Measurements from ENCODE around the gene TRIP12.

The TRIP12 gene

DNA sequence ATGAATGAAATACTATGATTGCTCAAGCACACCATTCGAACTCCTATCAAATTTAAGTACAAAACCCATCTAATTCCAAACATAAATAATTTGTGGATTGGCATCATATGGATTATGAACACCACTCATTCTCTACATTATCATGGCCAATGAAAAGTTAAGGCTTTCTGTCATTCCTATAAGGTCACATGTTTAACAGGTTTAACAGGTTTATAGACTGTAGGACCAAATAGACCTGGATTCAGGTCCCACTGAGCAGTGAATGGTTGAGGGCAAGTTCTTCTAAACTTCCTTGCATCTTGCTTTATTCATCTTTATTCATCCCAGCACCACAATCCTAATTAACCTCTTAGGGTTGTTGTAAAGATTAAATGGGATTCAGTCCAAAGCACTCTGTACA lies 33.9 kb upstream of the TRIP12 start (continued):
- no peak for TF ChIP-seq PATZ1 (CRISPR knock-in tag; IDR thresholded peaks at IDR 0.05; ENCODE audit: borderline replicate concordance)
- TF ChIP-seq, protein P1, sequence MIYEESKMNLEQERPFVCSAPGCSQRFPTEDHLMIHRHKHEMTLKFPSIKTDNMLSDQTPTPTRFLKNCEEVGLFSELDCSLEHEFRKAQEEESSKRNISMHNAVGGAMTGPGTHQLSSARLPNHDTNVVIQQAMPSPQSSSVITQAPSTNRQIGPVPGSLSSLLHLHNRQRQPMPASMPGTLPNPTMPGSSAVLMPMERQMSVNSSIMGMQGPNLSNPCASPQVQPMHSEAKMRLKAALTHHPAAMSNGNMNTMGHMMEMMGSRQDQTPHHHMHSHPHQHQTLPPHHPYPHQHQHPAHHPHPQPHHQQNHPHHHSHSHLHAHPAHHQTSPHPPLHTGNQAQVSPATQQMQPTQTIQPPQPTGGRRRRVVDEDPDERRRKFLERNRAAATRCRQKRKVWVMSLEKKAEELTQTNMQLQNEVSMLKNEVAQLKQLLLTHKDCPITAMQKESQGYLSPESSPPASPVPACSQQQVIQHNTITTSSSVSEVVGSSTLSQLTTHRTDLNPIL (CRISPR knock-in tag; IDR thresholded peaks at IDR 0.05; ENCODE audit: low read depth), result no peak
- no peak for TF ChIP-seq RARB (CRISPR knock-in tag; IDR thresholded peaks at IDR 0.05)

DNA sequence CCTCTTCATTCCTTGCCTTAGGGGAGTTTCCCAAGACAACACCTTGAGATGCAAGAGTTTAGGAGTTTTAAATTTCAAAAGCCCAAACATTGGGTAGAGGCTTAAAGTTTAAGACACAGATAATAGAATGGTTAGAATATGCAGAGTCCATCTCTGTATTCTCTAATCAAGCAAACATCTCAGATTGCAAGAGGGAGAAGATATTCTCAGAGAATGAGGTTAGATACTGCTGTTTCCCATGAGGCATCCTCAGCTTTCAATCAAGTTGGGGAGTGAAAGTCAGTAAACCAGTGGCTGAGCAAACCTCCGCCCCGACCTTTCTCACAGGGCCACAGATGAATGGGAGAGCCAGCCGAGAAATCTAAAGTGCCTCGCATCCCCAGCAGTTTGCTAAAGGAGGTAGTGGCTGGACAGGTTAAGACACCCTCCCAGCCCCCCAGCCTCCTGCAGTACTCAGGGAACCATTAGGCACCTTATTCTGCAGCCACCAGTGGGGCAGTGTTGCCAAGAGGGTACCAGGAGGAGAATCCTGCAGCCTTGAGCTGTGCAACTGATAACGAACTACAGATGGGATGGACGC lies 30.5 kb upstream of the TRIP12 start:
- ATAC-seq, result no peak
- TF ChIP-seq ZNF565 (CRISPR knock-in tag; conservative IDR thresholded peaks at IDR 0.05; ENCODE audit: low read depth) (no peak), TSHZ2 (CRISPR knock-in tag; IDR thresholded peaks at IDR 0.05) (no peak), CSDC2 (CRISPR knock-in tag; IDR thresholded peaks at IDR 0.05) (no peak), BACH2 (CRISPR knock-in tag; IDR thresholded peaks at IDR 0.05; ENCODE audit: borderline replicate concordance) (no peak), ISL1 (CRISPR knock-in tag; IDR thresholded peaks at IDR 0.05) (no peak), ZC3H10 (CRISPR knock-in tag; IDR thresholded peaks at IDR 0.05) (no peak), ZNF8 (CRISPR knock-in tag; IDR thresholded peaks at IDR 0.05) (no peak), CSRNP3 (CRISPR knock-in tag; IDR thresholded peaks at IDR 0.05) (no peak), OSR1 (CRISPR knock-in tag; IDR thresholded peaks at IDR 0.05) (no peak)

DNA sequence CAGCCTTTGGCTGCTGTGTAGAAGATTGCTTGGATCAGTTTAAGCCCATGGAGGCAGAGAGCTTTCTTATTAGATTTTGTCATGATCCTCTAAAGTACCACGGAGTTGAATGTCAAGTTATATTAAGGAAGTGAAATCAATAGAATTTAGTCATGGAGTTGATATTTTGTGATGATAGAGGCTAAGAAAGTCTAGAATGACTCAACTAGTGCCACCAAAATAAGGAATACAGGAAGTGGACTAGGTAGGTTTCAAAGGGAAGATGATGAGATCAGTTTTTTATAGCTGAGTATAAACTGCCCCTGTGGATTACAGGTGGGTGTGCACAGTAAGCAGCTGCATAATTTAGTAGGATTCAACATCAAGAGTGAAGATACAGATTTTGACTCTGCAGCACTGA lies 25.7 kb upstream of the TRIP12 start:
- TF ChIP-seq, protein P1 (CRISPR knock-in tag; IDR thresholded peaks at IDR 0.05; ENCODE audit: low read depth), result no peak
- no peak for TF ChIP-seq RARB (CRISPR knock-in tag; IDR thresholded peaks at IDR 0.05)
- no peak for TF ChIP-seq ISL1 (CRISPR knock-in tag; IDR thresholded peaks at IDR 0.05)
- no peak for TF ChIP-seq ZNF565 (CRISPR knock-in tag; conservative IDR thresholded peaks at IDR 0.05; ENCODE audit: low read depth)
- no peak for TF ChIP-seq ZFP3 (CRISPR knock-in tag; IDR thresholded peaks at IDR 0.05)
- TF ChIP-seq ZFP30 (CRISPR knock-in tag; IDR thresholded peaks at IDR 0.05), result no peak
- TF ChIP-seq OSR1 (CRISPR knock-in tag; IDR thresholded peaks at IDR 0.05), result no peak
- TF ChIP-seq ARNTL (CRISPR knock-in tag; IDR thresholded peaks at IDR 0.05; ENCODE audit: borderline replicate concordance, low read depth), result no peak
- no peak for TF ChIP-seq TOX (CRISPR knock-in tag; IDR thresholded peaks at IDR 0.05; ENCODE audit: borderline replicate concordance)
- TF ChIP-seq TCF4 (CRISPR knock-in tag; IDR thresholded peaks at IDR 0.05; ENCODE audit: borderline replicate concordance), result no peak
- no peak for TF ChIP-seq ZNF70 (CRISPR knock-in tag; IDR thresholded peaks at IDR 0.05)
- no peak for ATAC-seq

DNA sequence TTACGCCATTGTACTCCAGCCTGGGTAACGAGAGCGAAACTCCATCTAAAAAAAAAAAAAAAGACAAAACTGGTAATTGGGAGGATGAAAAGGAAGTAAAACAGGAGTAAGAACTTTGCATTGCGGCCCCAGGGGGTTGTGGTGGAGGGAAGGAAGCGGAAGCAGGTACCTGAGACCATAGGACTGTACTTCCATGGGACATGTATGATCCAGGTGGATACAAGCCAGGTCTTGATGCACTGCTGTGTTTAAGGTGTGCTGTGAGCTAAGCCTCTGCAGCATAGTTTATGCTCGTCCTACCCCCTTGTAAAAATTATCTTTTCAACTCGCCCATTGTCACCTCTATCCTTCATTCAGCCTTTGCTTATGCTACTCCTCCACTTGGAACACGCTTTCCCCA lies 24.2 kb upstream of the TRIP12 start:
- no peak for TF ChIP-seq ZC3H10 (CRISPR knock-in tag; IDR thresholded peaks at IDR 0.05)
- TF ChIP-seq ISL1 (CRISPR knock-in tag; IDR thresholded peaks at IDR 0.05), result no peak
- TF ChIP-seq, protein P1 (CRISPR knock-in tag; IDR thresholded peaks at IDR 0.05; ENCODE audit: low read depth), result no peak
- no peak for TF ChIP-seq SNAI2 (CRISPR knock-in tag; IDR thresholded peaks at IDR 0.05)
- no peak for TF ChIP-seq TOX (CRISPR knock-in tag; IDR thresholded peaks at IDR 0.05; ENCODE audit: borderline replicate concordance)
- no peak for TF ChIP-seq ARNTL (CRISPR knock-in tag; IDR thresholded peaks at IDR 0.05; ENCODE audit: borderline replicate concordance, low read depth)
- no peak for TF ChIP-seq TCF4 (CRISPR knock-in tag; IDR thresholded peaks at IDR 0.05; ENCODE audit: borderline replicate concordance)
- no peak for TF ChIP-seq POU6F1 (CRISPR knock-in tag; IDR thresholded peaks at IDR 0.05; ENCODE audit: borderline replicate concordance, low read depth)
- no peak for TF ChIP-seq GLIS3 (CRISPR knock-in tag; IDR thresholded peaks at IDR 0.05)
- TF ChIP-seq ZNF70 (CRISPR knock-in tag; IDR thresholded peaks at IDR 0.05), result no peak
- ATAC-seq, result no peak

All from SK-N-SH treated with all-trans-retinoic acid at 6 μM for 48 hours (cell line).